ENCODE data around the gene LRMDA. TPM values are rescaled to one million over a fixed set of nuclear protein-coding genes. Genes with fewer than 3 reads are reported as not detected.

Gene LRMDA
- total RNA-seq, 1 donor from 2014 or later = 5.2 TPM

GRCh38 chr10:76245951-76246495 is 814.6 kb downstream of the LRMDA start:
- H3K9me3 ChIP-seq (ENCODE audit: low read depth) = no peaks in the 10 kb centered on the region
- no peak for DNase-seq (ENCODE audit: low spot score)
- no peak overlapping the region for H3K9ac ChIP-seq
- Mint-ChIP-seq H3K27me3 (ENCODE audit: insufficient read depth, low read depth) (peaks cover 6% of the 10 kb centered on the region), H3K4me1 (no peaks in the 10 kb centered on the region), H3K27ac (no peak overlapping the region), H3K36me3 (no peaks in the 10 kb centered on the region), H3K4me3 (no peak overlapping the region), H3K9me3 (peaks cover 4% of the 10 kb centered on the region)
- no peaks in the 10 kb centered on the region for H3K4me1 ChIP-seq
- H3K27me3 ChIP-seq = no peaks in the 10 kb centered on the region
- H3K79me2 ChIP-seq (ENCODE audit: low read depth) = no peaks in the 10 kb centered on the region
- no peak overlapping the region for H3K4me3 ChIP-seq
- H3K27ac ChIP-seq = no peak overlapping the region
- no peaks in the 10 kb centered on the region for H4K20me1 ChIP-seq (ENCODE audit: low read depth)
- H2AFZ ChIP-seq (replicated peaks) = no peak overlapping the region
- H3K4me2 ChIP-seq = no peak overlapping the region
- TF ChIP-seq CTCF (IDR thresholded peaks at IDR 0.05) (no peak), EZH2phosphoT487 (IDR thresholded peaks at IDR 0.05) (no peak), EZH2 (IDR thresholded peaks at IDR 0.05) (no peak)
- H3K36me3 ChIP-seq = no peaks in the 10 kb centered on the region
- no peaks in the 10 kb centered on the region for H3F3A ChIP-seq (ENCODE audit: low read depth)

- H3K36me3 Mint-ChIP-seq = no peaks in the 10 kb centered on the region
Observed at GRCh38 chr10:76248649-76249200, 817.3 kb downstream of the LRMDA start.

GRCh38 chr10:76251841-76252671 is 820.6 kb downstream of the LRMDA start:
- H3K27ac ChIP-seq = no peak overlapping the region
- no peak overlapping the region for H3K9ac ChIP-seq
- H3K4me3 ChIP-seq = no peak overlapping the region
- H3K36me3 ChIP-seq = no peaks in the 10 kb centered on the region
- no peaks in the 10 kb centered on the region for H3F3A ChIP-seq (ENCODE audit: low read depth)
- DNase-seq (ENCODE audit: low spot score) = no peak
- H3K4me1 ChIP-seq = no peaks in the 10 kb centered on the region
- Mint-ChIP-seq H3K36me3 (no peaks in the 10 kb centered on the region), H3K4me3 (no peak overlapping the region), H3K27ac (no peak overlapping the region), H3K4me1 (no peaks in the 10 kb centered on the region), H3K27me3 (ENCODE audit: insufficient read depth, low read depth) (peaks cover 6% of the 10 kb centered on the region), H3K9me3 (peaks cover 2% of the 10 kb centered on the region)
- no peaks in the 10 kb centered on the region for H3K27me3 ChIP-seq
- no peaks in the 10 kb centered on the region for H3K79me2 ChIP-seq (ENCODE audit: low read depth)
- no peaks in the 10 kb centered on the region for H3K9me3 ChIP-seq (ENCODE audit: low read depth)
- no peak overlapping the region for H2AFZ ChIP-seq (replicated peaks)
- H3K4me2 ChIP-seq = no peak overlapping the region
- no peaks in the 10 kb centered on the region for H4K20me1 ChIP-seq (ENCODE audit: low read depth)
- TF ChIP-seq CTCF (IDR thresholded peaks at IDR 0.05) = no peak
- TF ChIP-seq EZH2 (IDR thresholded peaks at IDR 0.05) = no peak
- TF ChIP-seq EZH2phosphoT487 (IDR thresholded peaks at IDR 0.05) = no peak

More at GRCh38 chr10:76248649-76249200, 817.3 kb downstream of the LRMDA start:
- H3F3A ChIP-seq (ENCODE audit: low read depth) = no peaks in the 10 kb centered on the region
- no peaks in the 10 kb centered on the region for H3K4me1 ChIP-seq
- H3K4me3 ChIP-seq = no peak overlapping the region
- H3K4me2 ChIP-seq = no peak overlapping the region
- Mint-ChIP-seq H3K4me1 (no peaks in the 10 kb centered on the region), H3K27me3 (ENCODE audit: insufficient read depth, low read depth) (peaks cover 6% of the 10 kb centered on the region), H3K9me3 (peaks cover 4% of the 10 kb centered on the region), H3K4me3 (no peak overlapping the region), H3K27ac (no peak overlapping the region)
- DNase-seq (ENCODE audit: low spot score) = no peak
- no peaks in the 10 kb centered on the region for H3K9me3 ChIP-seq (ENCODE audit: low read depth)
- H3K27ac ChIP-seq = no peak overlapping the region
- H3K36me3 ChIP-seq = no peaks in the 10 kb centered on the region
- H3K79me2 ChIP-seq (ENCODE audit: low read depth) = no peaks in the 10 kb centered on the region
- H3K27me3 ChIP-seq = no peaks in the 10 kb centered on the region
- no peak for TF ChIP-seq EZH2 (IDR thresholded peaks at IDR 0.05)
- no peak for TF ChIP-seq CTCF (IDR thresholded peaks at IDR 0.05)
- TF ChIP-seq EZH2phosphoT487 (IDR thresholded peaks at IDR 0.05) = no peak
- no peak overlapping the region for H2AFZ ChIP-seq (replicated peaks)
- H4K20me1 ChIP-seq (ENCODE audit: low read depth) = no peaks in the 10 kb centered on the region
- no peak overlapping the region for H3K9ac ChIP-seq

Measured in neural progenitor cell (in vitro differentiated cells).